Smooth muscle cell of the umbilical artery (primary cell): ENCODE results near the gene SMS. TPM values are rescaled to one million over a fixed set of nuclear protein-coding genes. Genes with fewer than 3 reads are reported as not detected.

Experiments used
- total RNA-seq: library from RNA; depleted of rRNA; stranded (reverse); fragments of >200 nt; gene quantifications from 2 replicates; pipeline ENCODE4 v1.2.3, GENCODE V29; 2014

SMS gene
- total RNA-seq: 153 and 255 TPM in 2 replicates

DNA sequence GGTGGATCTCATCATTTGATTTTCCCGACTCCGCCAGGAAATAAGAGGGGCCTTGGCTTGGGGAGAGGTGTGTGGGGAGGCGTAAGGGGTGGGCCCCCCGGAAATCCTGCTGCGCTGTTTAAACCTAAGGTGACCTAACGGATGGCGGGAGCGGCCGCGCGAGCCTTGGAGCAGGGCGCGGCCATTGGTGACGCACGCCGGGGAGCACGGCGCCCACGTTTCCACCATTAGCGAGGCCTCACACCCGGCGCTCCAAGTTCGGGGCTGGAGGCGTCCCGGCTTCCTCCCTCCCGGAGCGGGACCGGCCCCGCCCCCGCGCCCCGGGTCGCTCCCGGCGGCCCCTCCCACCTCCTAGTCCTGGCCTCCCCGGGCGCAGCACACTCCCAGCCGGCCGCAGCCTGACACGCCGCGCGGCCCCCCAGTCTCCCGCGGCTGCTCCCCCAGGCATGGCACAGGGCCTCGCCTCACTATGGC is at the start of gene SMS:
SMS (plus strand) TSS at position 354 of the 474 bp plus-strand sequence; CDS start at position 470, 116 bp downstream.

DNA sequence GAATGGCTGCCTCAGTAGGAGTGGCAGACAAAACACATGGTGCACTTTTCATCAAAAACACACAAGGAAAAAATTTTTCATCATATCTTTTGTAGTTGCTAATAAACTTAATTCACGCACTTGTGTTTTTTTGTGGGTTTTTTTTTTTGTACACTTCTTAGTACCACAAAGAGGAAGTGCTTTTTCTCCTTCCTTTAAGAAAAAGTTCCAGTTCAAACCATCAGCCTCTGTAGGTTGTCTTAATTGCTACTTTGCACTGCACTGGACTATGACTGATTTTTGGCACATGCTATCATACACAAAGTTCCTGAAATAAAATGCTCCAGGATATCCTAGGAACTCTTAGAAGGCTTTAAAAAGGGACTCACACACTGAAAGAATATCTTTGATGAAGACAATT is 91.6 kb downstream of the SMS start, which contains the start of gene PHEX:
PHEX (plus strand) TSS at position 242 of the 400 bp plus-strand sequence. CDS start 681 bp downstream, outside the sequence.

Other genes starting within 250 kb of the SMS start
- not detected in 2 replicates for gene SMPX, start 182.6 kb upstream of the SMS start, total RNA-seq
- 14.8 and 22.1 TPM in 2 replicates for gene MBTPS2, start 101.1 kb upstream of the SMS start, total RNA-seq
- 2.1 and 3.8 TPM in 2 replicates for gene YY2, start 84.7 kb upstream of the SMS start, total RNA-seq
- gene PHEX, start 91.6 kb downstream of the SMS start, total RNA-seq: under 0.01 and 0.37 TPM in 2 replicates